K562 (cell line): ENCODE measurements around the gene ACSL6. TPM values are rescaled to one million over a fixed set of nuclear protein-coding genes. Genes with fewer than 3 reads are reported as not detected.

Experiments
- ATAC-seq: fragments of 200-7000 bp; cut with Tn5 transposase; 3 replicates; pipeline ENCODE4 v1.9.1; 2020; ENCODE audit warnings: moderate library complexity
- BruUV-seq: library from RNA; stranded (reverse); fragments of 400-500 nt; replicated peaks from 2 replicates; lab custom pipeline; 2021; lab: Mats Ljungman, UMichigan
- CTCF ChIA-PET: fragments of 300-600 bp; formaldehyde crosslinking; extraction: SDS; loops from one replicate; lab custom pipeline; 2021; ENCODE audit warnings: low intra/inter-chr PET ratio; lab: Yijun Ruan, JAX
- POLR2A ChIA-PET: fragments of 300-600, 350-650 bp; sonication (Branson Sonifier 250); formaldehyde crosslinking; extraction: SDS; loops from one replicate; lab custom pipeline; 2021; ENCODE audit warnings: antibody characterized with exemption, inconsistent platforms; lab: Yijun Ruan, JAX
- DNase-seq, 4 experiments: peaks; one replicate each; pipeline versions ENCODE4 v3.0.0 to v3.0.0-alpha.2; 2011 to 2018; ENCODE audit warnings: low spot score in 3 of 4, mixed read lengths in 3 of 4; ENCODE audit errors: extremely low read depth in 1 of 4
- FAIRE-seq: peaks from 2 replicates; lab custom pipeline; 2011; peaks lifted over from hg19 to GRCh38; lab: Jason Lieb, UNC
- H2AFZ ChIP-seq: 2 replicates; pipeline ENCODE4 v1.6.0; 2011; ENCODE audit warnings: low read depth, low read length, control low read depth, inconsistent platforms
- H3K27ac ChIP-seq: fragments of 200-600 bp; 3 replicates; pipeline ENCODE4 v1.8.0; 2011; ENCODE audit warnings: low read depth, mild to moderate bottlenecking, control low read depth, inconsistent platforms, low read length, moderate library complexity, mixed read lengths; ENCODE audit errors: extremely low read depth
- H3K27me3 ChIP-seq, 2 experiments: fragments of 300-600 bp in 1 of 2; 2 replicates in 1 of 2; 3 replicates in 1 of 2; pipeline versions ENCODE4 v1.6.0 to v1.8.0; 2011; ENCODE audit warnings: inconsistent platforms in 2 of 2, low read length in 2 of 2, mild to moderate bottlenecking in 1 of 2, mixed read lengths in 1 of 2, moderate library complexity in 1 of 2; ENCODE audit not compliant: control insufficient read depth in 2 of 2, insufficient read depth in 2 of 2
- H3K36me3 ChIP-seq: fragments of 300-600 bp; 3 replicates; pipeline ENCODE4 v1.8.0; 2011; ENCODE audit warnings: mild to moderate bottlenecking, low read length, inconsistent platforms; ENCODE audit not compliant: control insufficient read depth, insufficient read depth
- H3K4me1 ChIP-seq, 2 experiments: fragments of 200-600 bp in 1 of 2; replicated peaks in 1 of 2; 2 replicates in 1 of 2; 3 replicates in 1 of 2; pipeline versions ENCODE4 v1.5.1 to v1.8.0; 2011; ENCODE audit warnings: inconsistent platforms in 2 of 2, low read length in 2 of 2, mild to moderate bottlenecking in 1 of 2, mixed read lengths in 1 of 2, moderate library complexity in 1 of 2; ENCODE audit not compliant: control insufficient read depth in 2 of 2, insufficient read depth in 2 of 2
- H3K4me2 ChIP-seq: 2 replicates; pipeline ENCODE4 v1.6.1; 2011; ENCODE audit warnings: low read length, control low read depth, inconsistent platforms, mixed read lengths; ENCODE audit not compliant: insufficient read depth
- H3K4me3 ChIP-seq: fragments of 200-600 bp; sonication (generic), shearing (Covaris generic); 2 replicates; pipeline ENCODE4 v1.5.1; 2016; ENCODE audit warnings: control low read depth, inconsistent platforms
- H3K79me2 ChIP-seq: fragments of 200-600 bp; 3 replicates; pipeline ENCODE4 v1.8.0; 2011; ENCODE audit warnings: low read length, inconsistent platforms; ENCODE audit not compliant: control insufficient read depth, insufficient read depth
- H3K9ac ChIP-seq, 2 experiments: 2 replicates each; pipeline versions ENCODE4 v1.6.0 to v1.6.1; 2011; ENCODE audit warnings: low read depth in 2 of 2, low read length in 2 of 2, control low read depth in 1 of 2, inconsistent platforms in 1 of 2, mild to moderate bottlenecking in 1 of 2, mixed read lengths in 1 of 2; ENCODE audit not compliant: insufficient read depth in 1 of 2
- H3K9me1 ChIP-seq: one replicate; pipeline ENCODE4 v1.6.0; 2011; ENCODE audit warnings: inconsistent platforms, mild to moderate bottlenecking, low read length, moderate library complexity; ENCODE audit not compliant: control insufficient read depth, insufficient read depth
- H3K9me3 ChIP-seq: replicated peaks from 2 replicates; pipeline ENCODE4 v1.5.1; 2011; ENCODE audit warnings: low read depth, low read length, inconsistent platforms; ENCODE audit not compliant: control insufficient read depth, insufficient read depth
- H4K20me1 ChIP-seq: replicated peaks from 2 replicates; pipeline ENCODE4 v1.6.1; 2011; ENCODE audit warnings: low read length, inconsistent platforms, mixed read lengths; ENCODE audit not compliant: control insufficient read depth, insufficient read depth
- ATF7 ChIP-seq: fragments of 450-650 bp; IDR thresholded peaks from 2 replicates; pipeline ENCODE4 v1.7.1; 2014; ENCODE audit warnings: mild to moderate bottlenecking, moderate library complexity
- CCNT2 ChIP-seq: IDR thresholded peaks from 2 replicates; pipeline ENCODE4 v1.6.1; 2011; ENCODE audit warnings: borderline replicate concordance, low read depth, mild to moderate bottlenecking, moderate library complexity, mixed read lengths, low read length; ENCODE audit not compliant: insufficient read length; ENCODE audit errors: extremely low read depth
- E4F1 ChIP-seq: fragments of 250-450 bp; sonication (Bioruptor Pico); IDR thresholded peaks from 2 replicates; pipeline ENCODE4 v1.5.0; 2021; ENCODE audit warnings: mild to moderate bottlenecking, borderline replicate concordance
- MAFK ChIP-seq: IDR thresholded peaks from 2 replicates; pipeline ENCODE4 v1.6.1; 2011; ENCODE audit warnings: low read length, improper control_type of control experiment
- MYBL2 ChIP-seq, 2 experiments: fragments of 450-650 bp in 1 of 2; sonication (generic) in 1 of 2; formaldehyde crosslinking in 1 of 2; IDR thresholded peaks; 2 replicates each; pipeline versions ENCODE4 v1.6.1 to v1.8.1; 2017 to 2022; ENCODE audit warnings: borderline replicate concordance in 1 of 2, inconsistent platforms in 1 of 2, low read depth in 1 of 2, mild to moderate bottlenecking in 1 of 2, missing genetic modification reagents in 1 of 2, moderate library complexity in 1 of 2
- NEUROD1 ChIP-seq: fragments of 150-350 bp; IDR thresholded peaks from 2 replicates; pipeline ENCODE4 v1.6.1; 2014; ENCODE audit warnings: borderline replicate concordance, low read length, low read depth; ENCODE audit not compliant: partially characterized antibody
- NR4A1 ChIP-seq, 2 experiments: fragments of 250-450 bp in 1 of 2; fragments of 450-650 bp in 1 of 2; sonication (Bioruptor Pico) in 1 of 2; IDR thresholded peaks; 2 replicates each; pipeline versions ENCODE4 v1.4.0 to v1.6.1; 2016 to 2020; ENCODE audit warnings: mild to moderate bottlenecking in 2 of 2, missing compliant biosample characterization in 1 of 2, missing genetic modification characterization in 1 of 2, moderate library complexity in 1 of 2
- PCBP1 ChIP-seq: fragments of 200-400 bp; formaldehyde crosslinking; IDR thresholded peaks from 2 replicates; pipeline ENCODE4 v1.6.1; 2018; ENCODE audit warnings: mild to moderate bottlenecking, low read depth, low read length; ENCODE audit not compliant: poor library complexity, severe bottlenecking
- RFX5 ChIP-seq: IDR thresholded peaks from 2 replicates; pipeline ENCODE4 v1.6.1; 2011; ENCODE audit warnings: low read depth, mild to moderate bottlenecking, improper control_type of control experiment, low read length
- SMARCC2 ChIP-seq: fragments of 450-650 bp; IDR thresholded peaks from 2 replicates; pipeline ENCODE4 v1.6.1; 2017; ENCODE audit warnings: antibody characterized with exemption, moderate library complexity, mild to moderate bottlenecking, low read depth
- SP2 ChIP-seq: IDR thresholded peaks from 2 replicates; pipeline ENCODE4 v1.6.1; 2011; ENCODE audit warnings: mild to moderate bottlenecking, low read depth, low read length, moderate library complexity; ENCODE audit not compliant: poor library complexity, severe bottlenecking; ENCODE audit errors: extremely low read depth
- ZNF41 ChIP-seq: fragments of 250-450 bp; sonication (Bioruptor Pico); conservative IDR thresholded peaks from 2 replicates; pipeline ENCODE4 v1.4.0; 2020; ENCODE audit warnings: mild to moderate bottlenecking
- WGBS: fragments of 100-300 bp; shearing (Covaris generic); methylation state at CpG from one replicate; pipeline ENCODE4 v1.1.6; 2016; ENCODE audit warnings: low coverage, mixed read lengths; ENCODE audit not compliant: insufficient coverage; ENCODE audit errors: missing lambda C conversion rate; 5-methylcytosine and 5-hydroxymethylcytosine counted together
- in situ Hi-C: fragments of 300-500 bp; cut with MboI; formaldehyde crosslinking; loops from 4 replicates; pipeline ENCODE4 v1.15.0; 2018; ENCODE audit warnings: inconsistent platforms, mixed read lengths
- intact Hi-C: fragments of 100-400 bp; cut with micrococcal nuclease; formaldehyde crosslinking; loops from 2 replicates; pipeline ENCODE4 v1.14.2; 2022
- polyA plus RNA-seq, 8 experiments: library from polyadenylated mRNA; depleted of rRNA in 4 of 8; stranded (reverse) in 5 of 8; unstranded in 3 of 8; fragments of >200 nt; fragmentation: Nextera tagmentation in 2 of 8; fragmentation: Illumina TruSeq in 1 of 8; extraction: Ambion mirVana in 2 of 8; extraction: Trizol in 1 of 8; gene quantifications; 2 replicates each; pipeline versions ENCODE4 v1.2.1 to v1.2.3, GENCODE V29; 2011 to 2014; ENCODE audit warnings: inconsistent platforms in 1 of 8, missing spikeins in 1 of 8
- total RNA-seq, 7 experiments: library from RNA; depleted of rRNA in 6 of 7; stranded (reverse); fragments of >200 nt in 6 of 7; fragmentation: Illumina TruSeq in 2 of 7; extraction: Trizol in 2 of 7; gene quantifications; 2 replicates each; pipeline versions ENCODE4 v1.2.1 to v1.2.3, GENCODE V29; 2011 to 2021; ENCODE audit warnings: low replicate concordance in 1 of 7

Gene ACSL6
- total and polyA plus RNA-seq, 9 of the 15 experiments (the other 6 are each of a cell fraction or from before 2014, with no cell fraction given), result 0.50 to 1.5 (median 0.69) TPM

GRCh38 chr5:132009706-132010405 is 1.6 kb downstream of the ACSL6 start (continued):
- TF ChIP-seq E4F1 (CRISPR knock-in tag), result no peak
- TF ChIP-seq, all 486 proteins: peak for 0

- Histone ChIP-seq H3K4me2 (no peak overlapping the region), H3K4me3 (no peak overlapping the region), H3K9me1 (no peaks in the 10 kb centered on the region), H3K4me1 (peaks cover 8 to 14% of the 10 kb centered on the region in 2 experiments; a peak in 4 of 5 replicates), H3K9ac (no peak overlapping the region), H3K27ac (no peak overlapping the region), H2AFZ (no peak overlapping the region), H3K79me2 (no peaks in the 10 kb centered on the region), H4K20me1 (peaks cover 15% of the 10 kb centered on the region; the same call in 1 of the 2 replicates), H3K27me3 (peaks cover 0 to 17% of the 10 kb centered on the region in 2 experiments; a peak in 3 of 5 replicates), H3K9me3 (no peaks in the 10 kb centered on the region), H3K36me3 (no peaks in the 10 kb centered on the region)
- ChIA-PET POLR2A (interaction anchor here (0.5 to 1.3 kb wide), 6 partner anchors 10 to 445 kb away, joined by 3 to 5 read pairs (median 3); partner anchors contain the start of gene FNIP1), CTCF (interaction anchor here (1.7 kb wide), 1 partner anchor 584 kb away, joined by 4 read pairs; no protein-coding TSS in a partner anchor)
- BruUV-seq, result no TSS peak
- WGBS, result 28% methylated on average over 5 of the region's 5 CpGs
- DNase-seq, result peak; percentile 42 to 69 (median 55)
- intact Hi-C loops (loop anchor here (1.0 to 10.0 kb wide), 6 partner anchors 54 to 587 kb away; no protein-coding TSS in a partner anchor), in situ Hi-C loops (loop anchor here (25.0 kb wide), 1 partner anchor 572 kb away; no protein-coding TSS in a partner anchor)
- peak; percentile 67 for FAIRE-seq
- ATAC-seq, result peak; percentile 46
- TF ChIP-seq PCBP1 (no peak), ATF7 (no peak), MAFK (no peak), SP2 (no peak), RFX5 (no peak), NEUROD1 (no peak), CCNT2 (no peak), NR4A1 (CRISPR knock-in tag; IDR thresholded peaks at IDR 0.05) (no peak), NR4A1 (tag; IDR thresholded peaks at IDR 0.05) (no peak), SMARCC2 (no peak), ZNF41 (CRISPR knock-in tag) (no peak), MYBL2 (IDR thresholded peaks at IDR 0.05; ENCODE audit: low read depth) (no peak), MYBL2 (CRISPR knock-in tag; IDR thresholded peaks at IDR 0.05; ENCODE audit: borderline replicate concordance) (no peak)
Measured at GRCh38 chr5:132008961-132009680, 2.3 kb downstream of the ACSL6 start.
